ENCODE results near the gene UGGT2. TPM values are rescaled to one million over a fixed set of nuclear protein-coding genes. Genes with fewer than 3 reads are reported as not detected.

UGGT2 gene
- total RNA-seq, 4 donors from 2014 or later = 20.9 to 58.8 (median 40.0) TPM

GRCh38 chr13:95921485-95921884, 131.7 kb downstream of the UGGT2 start:
- Histone ChIP-seq H3K36me3 (peaks cover 0 to 1% of the 10 kb centered on the region in 2 donors), H3K4me3 (no peak overlapping the region), H3K9me3 (no peaks in the 10 kb centered on the region), H3K27ac (no peak overlapping the region), H3K4me1 (no peaks in the 10 kb centered on the region), H3K27me3 (no peaks in the 10 kb centered on the region)
- no peak for TF ChIP-seq POLR2A (IDR thresholded peaks at IDR 0.05)
- TF ChIP-seq POLR2AphosphoS5 (IDR thresholded peaks at IDR 0.05) = no peak
- TF ChIP-seq EP300 (IDR thresholded peaks at IDR 0.05) = no peak
- no peak for TF ChIP-seq CTCF (IDR thresholded peaks at IDR 0.05)
- 75 to 77% methylated on average over 2 of the region's 2 CpGs for WGBS, 2 donors (ENCODE audit: low coverage in 1 of 2)
- ATAC-seq = no peak

GRCh38 chr13:95920485-95920884, 132.7 kb downstream of the UGGT2 start:
- no peaks in the 10 kb centered on the region for H3K9me3 ChIP-seq
- TF ChIP-seq POLR2AphosphoS5 (IDR thresholded peaks at IDR 0.05) (no peak), CTCF (IDR thresholded peaks at IDR 0.05) (no peak), EP300 (IDR thresholded peaks at IDR 0.05) (no peak), POLR2A (IDR thresholded peaks at IDR 0.05) (no peak)
- H3K4me1 ChIP-seq = no peaks in the 10 kb centered on the region
- H3K27ac ChIP-seq = no peak overlapping the region
- H3K27me3 ChIP-seq = no peaks in the 10 kb centered on the region
- 79 to 90% methylated on average over 2 to 4 of the region's 4 CpGs for WGBS, 2 donors (ENCODE audit: low coverage in 1 of 2)
- no peak for ATAC-seq
- H3K36me3 ChIP-seq = peaks cover 0 to 11% of the 10 kb centered on the region in 2 donors
- no peak overlapping the region for H3K4me3 ChIP-seq

GRCh38 chr13:95918860-95919259, 134.3 kb downstream of the UGGT2 start:
- ATAC-seq = no peak
- Histone ChIP-seq H3K36me3 (peaks cover 0 to 19% of the 10 kb centered on the region in 2 donors), H3K4me3 (no peak overlapping the region), H3K27me3 (no peaks in the 10 kb centered on the region), H3K9me3 (no peaks in the 10 kb centered on the region), H3K4me1 (no peaks in the 10 kb centered on the region), H3K27ac (no peak overlapping the region)
- WGBS, 2 donors (ENCODE audit: low coverage in 1 of 2) = 92 to 94% methylated on average over 2 of the region's 2 CpGs
- no peak for TF ChIP-seq POLR2A (IDR thresholded peaks at IDR 0.05)
- no peak for TF ChIP-seq POLR2AphosphoS5 (IDR thresholded peaks at IDR 0.05)
- TF ChIP-seq CTCF (IDR thresholded peaks at IDR 0.05) = no peak
- TF ChIP-seq EP300 (IDR thresholded peaks at IDR 0.05) = no peak

GRCh38 chr13:95914991-95915501, 138.2 kb downstream of the UGGT2 start:
- H3K9me3 ChIP-seq = peaks cover 0 to 10% (median 0%) of the 10 kb centered on the region in 3 donors
- peaks cover 0 to 27% of the 10 kb centered on the region in 2 donors for H3K36me3 ChIP-seq
- H3K4me3 ChIP-seq = no peak overlapping the region
- 90 to 100% methylated on average over 2 of the region's 2 CpGs for WGBS, 2 donors (ENCODE audit: low coverage in 1 of 2)
- no peak for ATAC-seq
- TF ChIP-seq CTCF (IDR thresholded peaks at IDR 0.05) = no peak
- TF ChIP-seq EP300 (IDR thresholded peaks at IDR 0.05) = no peak
- TF ChIP-seq POLR2A (IDR thresholded peaks at IDR 0.05) = no peak
- no peak for TF ChIP-seq POLR2AphosphoS5 (IDR thresholded peaks at IDR 0.05)
- H3K27me3 ChIP-seq = no peaks in the 10 kb centered on the region
- H3K4me1 ChIP-seq = no peaks in the 10 kb centered on the region
- no peak overlapping the region for H3K27ac ChIP-seq

- no peak for TF ChIP-seq EP300 (IDR thresholded peaks at IDR 0.05)
- WGBS, 2 donors (ENCODE audit: low coverage in 1 of 2) = 100% methylated on average over 1 of the region's 12 CpGs; no CpG with 5 or more reads in 1 of the 2 donors
- Histone ChIP-seq H3K4me3 (no peak overlapping the region), H3K36me3 (peaks cover 0 to 25% of the 10 kb centered on the region in 2 donors), H3K4me1 (no peaks in the 10 kb centered on the region), H3K27ac (no peak overlapping the region), H3K27me3 (no peaks in the 10 kb centered on the region), H3K9me3 (peaks cover 0 to 12% (median 0%) of the 10 kb centered on the region in 3 donors)
- ATAC-seq = no peak
Measured at GRCh38 chr13:95906999-95907398, 146.2 kb downstream of the UGGT2 start.
